Gastrocnemius medialis (tissue), 4 donors: ENCODE results near the gene TUBB3.

ENCODE experiments used
- CTCF ChIP-seq, 5 experiments: fragments of 450-650 bp in 3 of 5; fragments of 200-600 bp in 2 of 5; sonication (generic) in 2 of 5; IDR thresholded peaks in 4 of 5; conservative IDR thresholded peaks in 1 of 5; 1 replicate in 4 of 5; 2 replicates in 1 of 5; pipeline ENCODE4 v1.5.1; 2016 to 2019; ENCODE audit warnings: antibody characterized with exemption in 5 of 5, mild to moderate bottlenecking in 3 of 5, moderate library complexity in 3 of 5
- POLR2A ChIP-seq, 2 donors: fragments of 450-650 bp; IDR thresholded peaks; one replicate each; pipeline ENCODE4 v1.6.1; 2017; ENCODE audit warnings: antibody characterized with exemption in 2 of 2, mild to moderate bottlenecking in 2 of 2, moderate library complexity in 2 of 2

DNA sequence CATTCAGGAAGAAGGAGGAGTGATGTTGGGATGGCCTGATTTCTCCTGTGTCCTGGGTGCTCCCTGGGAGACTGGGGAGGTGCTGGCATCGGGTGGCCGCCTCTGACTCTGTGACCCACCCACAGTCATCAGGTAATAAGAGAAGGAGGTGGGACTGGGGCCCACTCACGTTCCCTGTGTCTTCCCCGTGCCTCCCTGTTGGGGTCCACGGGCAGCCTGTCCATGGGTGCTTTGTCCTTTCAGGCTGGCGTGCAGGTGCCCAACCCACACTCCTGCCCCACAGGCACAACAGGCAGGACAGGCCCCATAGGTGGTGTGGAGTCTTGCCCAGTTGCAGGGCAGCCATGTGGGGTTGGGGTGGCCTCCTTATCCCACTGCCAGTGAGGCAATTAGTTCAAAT, 29.4 kb downstream of the TUBB3 start:
- TF ChIP-seq CTCF (IDR thresholded peaks at IDR 0.05 in 4 of 5, conservative IDR thresholded peaks at IDR 0.05 in 1 of 5) (no peak), POLR2A (IDR thresholded peaks at IDR 0.05) (no peak)
